ENCODE results near the gene PRDM8.

The PRDM8 gene

DNA sequence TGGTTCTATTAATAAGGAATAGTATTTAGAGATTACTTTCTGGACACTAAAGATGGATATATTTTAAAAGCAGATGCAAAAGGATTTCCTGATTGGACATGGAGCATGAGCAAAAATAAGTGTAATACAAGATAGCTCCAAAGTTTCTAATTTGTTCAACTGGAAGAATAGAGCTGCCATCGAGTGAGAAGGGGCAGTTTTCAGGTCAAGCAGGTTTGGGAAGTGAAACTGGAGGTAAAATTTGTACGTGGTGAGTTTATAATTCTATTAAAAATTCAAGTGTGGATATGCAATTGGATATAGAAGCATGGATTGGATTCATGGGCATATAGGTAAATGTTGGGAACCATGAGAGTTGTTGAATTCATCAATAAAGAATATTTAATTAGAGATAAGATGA, 31.8 kb downstream of the PRDM8 start:
- TF ChIP-seq, protein P1, sequence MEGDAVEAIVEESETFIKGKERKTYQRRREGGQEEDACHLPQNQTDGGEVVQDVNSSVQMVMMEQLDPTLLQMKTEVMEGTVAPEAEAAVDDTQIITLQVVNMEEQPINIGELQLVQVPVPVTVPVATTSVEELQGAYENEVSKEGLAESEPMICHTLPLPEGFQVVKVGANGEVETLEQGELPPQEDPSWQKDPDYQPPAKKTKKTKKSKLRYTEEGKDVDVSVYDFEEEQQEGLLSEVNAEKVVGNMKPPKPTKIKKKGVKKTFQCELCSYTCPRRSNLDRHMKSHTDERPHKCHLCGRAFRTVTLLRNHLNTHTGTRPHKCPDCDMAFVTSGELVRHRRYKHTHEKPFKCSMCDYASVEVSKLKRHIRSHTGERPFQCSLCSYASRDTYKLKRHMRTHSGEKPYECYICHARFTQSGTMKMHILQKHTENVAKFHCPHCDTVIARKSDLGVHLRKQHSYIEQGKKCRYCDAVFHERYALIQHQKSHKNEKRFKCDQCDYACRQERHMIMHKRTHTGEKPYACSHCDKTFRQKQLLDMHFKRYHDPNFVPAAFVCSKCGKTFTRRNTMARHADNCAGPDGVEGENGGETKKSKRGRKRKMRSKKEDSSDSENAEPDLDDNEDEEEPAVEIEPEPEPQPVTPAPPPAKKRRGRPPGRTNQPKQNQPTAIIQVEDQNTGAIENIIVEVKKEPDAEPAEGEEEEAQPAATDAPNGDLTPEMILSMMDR (IDR thresholded peaks at IDR 0.05; ENCODE audit: low read depth, low read length): no peak
- no peak overlapping the region for H3K4me3 ChIP-seq (ENCODE audit: low read depth, low read length)

DNA sequence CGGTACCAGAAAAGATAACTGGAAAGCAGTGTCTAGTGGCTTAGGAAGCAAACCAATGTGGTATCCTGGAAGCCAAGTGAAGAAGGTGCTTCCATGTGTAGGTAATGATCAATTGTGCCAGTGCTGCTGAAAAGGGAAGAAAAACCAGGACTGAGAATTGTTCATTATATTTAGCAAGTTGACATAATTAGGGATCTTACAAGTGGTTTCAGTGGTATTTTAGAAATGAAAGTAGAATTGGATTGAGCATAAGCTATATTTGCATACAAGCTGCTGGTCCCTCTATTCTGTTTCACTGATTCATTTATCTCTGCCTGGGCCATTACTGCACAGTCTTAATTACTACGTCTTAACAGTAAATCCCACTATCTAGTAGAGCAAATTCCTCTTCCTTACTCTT, 32.3 kb downstream of the PRDM8 start:
- no peak overlapping the region for H3K4me3 ChIP-seq (ENCODE audit: low read depth, low read length)
- TF ChIP-seq, protein P1 (IDR thresholded peaks at IDR 0.05; ENCODE audit: low read depth, low read length): no peak

DNA sequence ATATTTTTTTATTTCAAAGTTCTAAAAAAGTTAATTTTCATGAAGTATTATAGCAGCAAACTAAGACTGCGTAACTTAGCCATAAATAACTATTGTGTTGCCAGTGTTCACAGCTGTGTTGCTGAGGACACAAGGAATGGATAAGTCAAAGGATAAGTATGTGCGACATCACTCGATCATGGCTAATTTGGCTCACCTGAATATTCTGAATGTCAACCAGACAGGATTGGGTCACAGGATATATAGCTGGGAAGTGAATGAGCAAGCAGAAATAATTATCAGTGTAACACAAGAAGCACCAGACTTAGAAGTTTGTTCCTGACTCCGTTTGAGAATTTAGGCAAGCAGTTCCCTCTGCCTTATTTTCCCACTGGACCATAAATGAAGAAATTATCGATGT, 33.9 kb downstream of the PRDM8 start:
- TF ChIP-seq, protein P1 (IDR thresholded peaks at IDR 0.05; ENCODE audit: low read depth, low read length): no peak
- no peak overlapping the region for H3K4me3 ChIP-seq (ENCODE audit: low read depth, low read length)

DNA sequence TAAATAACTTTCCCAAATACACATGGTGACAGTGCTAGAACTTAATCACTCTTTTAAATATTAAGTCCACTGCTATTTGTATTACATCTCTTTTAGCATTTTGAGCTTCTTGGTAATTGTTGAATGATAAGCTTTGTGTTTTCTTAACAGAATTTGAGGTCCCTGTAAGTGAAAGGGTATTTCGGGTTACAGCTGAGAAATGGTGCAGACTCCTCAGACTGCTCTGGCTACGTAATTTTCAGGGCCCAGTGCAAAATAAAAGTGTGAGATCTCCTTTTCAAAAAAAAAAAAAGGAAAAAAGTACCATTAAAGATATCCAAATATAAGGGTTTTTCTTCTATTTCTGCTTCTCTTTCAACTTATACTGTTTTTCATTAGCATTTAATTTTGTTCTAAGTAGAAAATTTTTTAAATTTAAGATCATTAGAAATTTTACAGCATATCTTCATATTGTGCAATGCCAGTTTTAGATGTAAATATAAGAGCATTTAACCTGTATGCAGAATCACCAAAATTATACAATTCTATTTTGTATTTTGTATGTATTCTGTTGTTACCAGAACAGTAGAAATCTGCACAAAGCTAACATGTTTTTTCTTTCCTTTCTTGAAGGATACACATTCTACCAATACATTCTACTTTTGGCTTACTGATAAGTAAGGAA, 35.5 kb downstream of the PRDM8 start:
- TF ChIP-seq, protein P1 (IDR thresholded peaks at IDR 0.05; ENCODE audit: low read depth, low read length): no peak
- no peak overlapping the region for H3K4me3 ChIP-seq (ENCODE audit: low read depth, low read length)

DNA sequence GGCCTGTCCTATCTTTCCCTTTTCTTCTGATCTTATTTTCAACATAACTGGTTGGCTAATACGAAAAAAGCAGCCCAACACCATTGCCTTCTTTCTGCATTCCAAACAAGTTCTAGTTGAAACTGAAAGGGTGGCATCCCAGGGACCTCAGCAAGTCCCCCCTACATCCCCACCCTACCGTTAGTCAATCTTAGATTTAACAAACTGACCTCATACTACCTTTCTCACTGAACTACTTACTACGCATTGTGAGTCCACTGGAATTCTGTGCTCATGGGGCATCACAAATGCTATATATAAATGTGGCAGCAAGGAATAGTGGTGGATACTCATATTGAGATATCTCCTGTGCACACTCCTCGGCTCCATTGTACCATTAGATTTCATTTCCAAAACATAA, 36.1 kb downstream of the PRDM8 start:
- H3K4me3 ChIP-seq (ENCODE audit: low read depth, low read length): no peak overlapping the region
- TF ChIP-seq, protein P1 (IDR thresholded peaks at IDR 0.05; ENCODE audit: low read depth, low read length): no peak

DNA sequence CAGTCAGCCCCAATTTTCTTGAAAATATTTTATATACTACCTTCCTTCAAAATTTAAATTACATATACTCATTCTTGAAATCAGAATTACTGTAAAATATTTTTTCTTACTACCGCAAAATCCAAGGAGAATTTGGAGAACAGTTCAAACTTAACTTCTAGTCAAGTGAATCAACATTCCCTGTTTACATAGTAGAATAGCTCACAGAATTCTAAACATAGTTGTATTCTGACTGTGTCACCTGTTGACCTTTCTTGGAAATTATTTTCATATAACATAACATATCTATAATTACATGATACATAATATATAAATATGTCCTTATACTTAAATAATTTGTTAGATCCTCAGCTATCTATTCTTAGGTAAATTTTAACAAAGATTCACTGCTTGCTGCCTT, 38.1 kb downstream of the PRDM8 start:
- H3K4me3 ChIP-seq (ENCODE audit: low read depth, low read length): peak overlapping the region; percentile 7; the same call in 1 of the 2 replicates
- TF ChIP-seq, protein P1 (IDR thresholded peaks at IDR 0.05; ENCODE audit: low read depth, low read length): no peak

DNA sequence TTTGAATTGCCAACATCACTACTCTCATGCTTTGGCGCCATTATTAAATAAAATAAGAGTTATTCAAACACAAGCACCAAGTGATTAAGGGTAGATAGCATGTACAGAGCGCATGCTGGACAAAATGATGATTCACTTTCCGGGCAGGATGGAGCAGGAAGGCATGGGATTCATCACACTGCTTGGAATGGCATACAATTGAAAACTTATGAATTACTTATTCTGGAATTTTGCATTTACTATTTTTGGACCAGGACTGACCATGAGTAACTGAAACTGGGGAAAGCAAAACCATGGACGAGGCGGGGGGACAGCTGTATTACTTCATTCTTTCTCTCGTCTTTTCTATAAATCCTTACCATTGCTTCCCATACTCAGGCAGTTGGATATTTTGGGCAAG, 40.7 kb downstream of the PRDM8 start:
- TF ChIP-seq, protein P1 (IDR thresholded peaks at IDR 0.05; ENCODE audit: low read depth, low read length): no peak
- H3K4me3 ChIP-seq (ENCODE audit: low read depth, low read length): peak overlapping the region; percentile 42

Measured in WI38 (cell line).